HG02642 (cell line): ENCODE results near the gene HAUS5.

ENCODE experiments used
- ATAC-seq: cut with Tn5 transposase; IDR thresholded peaks from one replicate; pipeline ENCODE4 v1.9.1; 2021; ENCODE audit warnings: mild to moderate bottlenecking; ENCODE audit not compliant: unreplicated experiment, poor library complexity

The HAUS5 gene

DNA sequence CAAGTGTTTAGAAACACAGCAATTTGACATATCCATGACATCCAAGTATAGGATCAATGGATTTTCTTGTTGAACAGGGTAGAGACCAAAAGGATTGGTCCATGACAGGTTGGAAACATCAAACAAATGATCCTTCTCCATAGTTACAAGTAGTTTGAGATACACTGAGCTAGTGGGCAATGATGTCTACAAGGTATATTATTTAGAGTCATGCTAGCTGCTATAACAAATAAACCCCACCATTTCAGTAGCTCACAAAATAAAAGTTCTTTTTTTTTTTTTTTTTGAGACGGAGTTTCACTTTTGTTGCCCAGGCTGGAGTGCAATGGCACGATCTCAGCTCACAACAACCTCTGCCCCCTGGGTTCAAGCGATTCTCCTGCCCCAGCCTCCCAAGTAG lies 4.9 kb upstream of the HAUS5 start:
- no peak for ATAC-seq

DNA sequence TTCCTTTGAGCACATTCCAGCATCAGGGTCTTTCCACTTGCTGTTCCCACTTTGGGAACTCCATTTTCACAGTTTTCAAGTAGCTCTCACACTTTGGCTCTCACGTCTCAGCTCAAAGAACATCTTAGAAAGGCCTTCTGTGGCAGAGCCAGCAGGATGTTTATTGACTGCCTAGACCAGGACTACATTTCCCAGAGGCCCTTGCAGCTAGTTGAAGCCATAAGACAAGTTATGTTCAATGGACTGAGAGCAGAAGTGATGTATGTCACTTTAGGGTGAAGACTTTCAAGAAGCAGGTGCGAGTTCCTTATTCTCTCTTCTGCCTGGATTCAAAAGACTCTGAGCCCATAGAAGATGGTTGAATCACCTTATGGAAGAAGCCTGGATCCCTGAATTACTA lies 4.3 kb upstream of the HAUS5 start:
- no peak for ATAC-seq

DNA sequence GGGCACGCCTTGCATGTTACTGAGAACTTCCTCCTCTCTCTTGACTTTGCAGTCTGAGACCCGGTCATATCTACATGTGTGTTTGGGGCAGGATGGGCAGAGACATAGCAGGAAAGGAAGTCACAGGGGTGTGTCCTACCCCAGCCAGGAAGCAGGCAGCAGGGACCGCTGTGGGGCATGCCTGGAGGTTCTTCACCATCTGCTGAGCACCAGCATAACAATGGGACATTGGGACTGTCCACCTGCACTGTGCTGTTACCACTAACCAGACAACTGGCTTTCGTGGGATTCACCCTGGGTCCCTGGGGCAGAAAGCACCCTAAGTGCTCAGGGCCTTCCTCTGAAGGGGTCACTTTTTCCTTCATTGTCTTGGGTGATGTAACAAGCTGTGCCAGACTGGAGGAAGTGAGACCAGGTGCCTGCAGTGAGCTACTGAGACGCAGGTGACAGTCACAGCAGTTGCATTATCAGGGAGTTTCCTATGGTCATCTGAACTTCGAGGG lies 2.6 kb upstream of the HAUS5 start:
- ATAC-seq = peak; percentile 29

GRCh38 chr19:35612224-35612558 lies 344 bp upstream of the HAUS5 start:
- no peak for ATAC-seq

DNA sequence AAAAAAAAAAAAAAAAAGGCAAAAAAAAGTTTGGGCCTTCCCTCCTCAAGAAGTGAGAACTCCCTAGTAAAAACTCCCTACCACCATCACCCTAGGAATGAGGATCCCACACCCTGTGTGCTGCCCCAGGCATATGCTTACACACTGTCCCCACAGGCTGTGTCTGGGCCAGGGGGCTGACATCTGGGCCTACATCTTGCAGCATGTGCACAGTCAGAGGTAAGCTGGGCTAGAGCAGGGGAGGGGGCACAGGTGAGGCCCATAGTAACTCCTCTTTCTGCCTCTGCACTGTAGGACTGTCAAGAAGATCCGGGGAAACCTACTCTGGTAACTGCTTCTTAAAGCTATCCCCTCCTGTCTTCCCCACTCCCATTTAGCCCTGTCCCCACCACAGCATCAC lies 1.0 kb downstream of the HAUS5 start:
- ATAC-seq = no peak

DNA sequence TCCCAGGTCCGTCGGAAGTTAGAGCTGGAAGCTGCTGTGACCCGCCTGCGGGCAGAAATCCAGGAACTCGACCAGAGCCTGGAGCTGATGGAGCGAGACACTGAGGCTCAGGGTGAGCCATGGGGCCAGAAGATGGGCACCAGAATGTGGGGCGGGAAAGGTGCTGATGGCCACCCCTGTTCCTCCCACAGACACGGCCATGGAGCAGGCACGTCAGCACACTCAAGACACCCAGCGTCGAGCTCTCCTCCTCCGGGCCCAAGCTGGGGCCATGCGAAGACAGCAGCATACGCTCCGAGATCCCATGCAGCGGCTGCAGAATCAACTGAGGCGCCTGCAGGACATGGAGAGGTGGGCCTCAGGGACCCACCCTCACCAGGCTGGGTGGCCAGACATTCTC lies 2.5 kb downstream of the HAUS5 start:
- no peak for ATAC-seq

DNA sequence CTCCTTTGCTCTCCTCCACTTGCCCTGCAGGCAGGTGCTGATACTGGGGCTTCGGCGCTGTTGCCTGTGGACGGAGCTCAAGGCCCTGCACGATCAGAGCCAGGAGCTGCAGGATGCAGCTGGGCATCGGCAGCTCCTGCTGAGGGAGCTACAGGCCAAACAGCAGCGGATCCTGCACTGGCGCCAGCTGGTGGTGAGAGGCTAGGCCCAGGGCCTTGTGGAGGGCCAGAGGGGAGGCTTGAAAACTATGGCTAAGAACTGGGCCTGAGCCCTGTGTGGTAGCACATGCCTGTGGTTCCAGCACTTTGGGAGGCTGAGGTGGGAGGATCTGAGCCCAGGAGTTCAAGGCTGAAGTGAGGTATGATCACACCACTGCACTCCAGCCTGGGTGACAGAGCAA lies 6.3 kb downstream of the HAUS5 start:
- ATAC-seq = no peak

GRCh38 chr19:35619290-35619923 lies 6.9 kb downstream of the HAUS5 start:
- no peak for ATAC-seq

DNA sequence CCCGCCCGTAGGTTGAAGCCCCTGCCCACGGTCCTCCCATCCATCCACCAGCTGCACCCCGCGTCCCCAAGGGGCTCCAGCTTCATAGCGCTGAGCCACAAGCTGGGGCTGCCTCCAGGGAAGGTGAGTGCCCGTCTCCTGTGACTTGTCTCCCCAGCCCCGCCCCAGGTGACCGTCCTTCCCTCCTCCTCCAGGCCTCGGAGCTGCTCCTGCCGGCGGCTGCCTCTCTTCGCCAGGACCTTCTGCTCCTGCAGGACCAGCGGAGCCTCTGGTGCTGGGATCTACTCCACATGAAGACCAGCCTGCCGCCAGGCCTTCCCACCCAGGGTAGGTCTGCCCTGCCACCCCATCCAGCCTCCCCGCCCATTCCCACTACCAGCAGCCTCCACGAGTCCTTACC lies 7.5 kb downstream of the HAUS5 start:
- no peak for ATAC-seq

GRCh38 chr19:35621708-35622107 lies 9.2 kb downstream of the HAUS5 start:
- ATAC-seq = no peak

DNA sequence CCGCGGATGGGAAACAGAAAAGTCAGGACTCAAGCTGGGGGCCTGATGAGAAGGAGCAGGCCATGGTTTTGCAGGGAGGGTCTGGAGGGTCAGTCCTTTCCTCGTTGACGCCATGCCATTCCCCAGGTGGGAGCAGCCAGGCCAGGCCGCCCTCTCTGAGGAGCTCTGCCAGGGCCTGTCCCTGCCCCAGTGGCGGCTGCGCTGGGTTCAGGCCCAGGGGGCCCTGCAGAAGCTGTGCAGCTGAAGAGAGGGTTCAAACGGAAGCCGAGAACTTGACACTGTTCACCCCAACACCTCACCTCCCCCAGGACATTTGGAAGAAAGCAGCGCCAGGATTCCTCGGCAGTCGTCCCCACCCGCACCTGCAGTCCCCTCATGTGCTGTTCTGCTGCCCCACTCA lies 10.2 kb downstream of the HAUS5 start:
- no peak for ATAC-seq

DNA sequence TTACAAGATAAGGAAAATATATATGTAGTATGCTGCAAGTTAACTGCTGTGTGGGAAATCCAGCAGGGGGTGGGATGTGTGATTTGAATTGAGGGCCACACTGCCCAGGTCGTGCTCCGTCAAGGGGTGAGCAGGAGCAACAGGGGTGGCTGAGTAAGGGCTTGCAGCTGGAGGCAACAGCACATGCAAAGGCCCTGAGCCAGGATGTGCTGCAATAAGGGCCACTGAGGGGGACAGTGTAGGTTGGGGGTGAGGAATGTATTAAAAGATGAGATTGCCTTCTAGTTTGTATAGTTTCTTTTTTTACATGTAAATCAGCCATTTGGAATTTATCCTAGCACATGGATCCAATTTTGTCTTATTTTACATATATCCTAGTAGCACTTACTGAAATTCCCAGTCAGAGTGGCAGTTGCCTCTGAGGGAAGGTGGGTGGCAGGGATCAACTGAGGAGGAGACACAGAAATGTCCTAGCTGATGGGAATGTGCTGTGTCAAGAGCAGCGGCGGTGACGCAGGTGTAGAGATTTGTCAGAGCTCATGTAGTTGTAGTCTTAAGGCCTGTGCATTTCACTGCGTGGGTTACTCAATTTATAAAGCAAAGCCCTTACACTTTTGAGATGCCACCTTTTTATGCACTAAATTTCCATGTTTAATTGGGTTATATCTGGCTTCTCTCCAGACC lies 10.9 kb downstream of the HAUS5 start:
- no peak for ATAC-seq

GRCh38 chr19:35628264-35628564 lies 15.7 kb downstream of the HAUS5 start:
- no peak for ATAC-seq

GRCh38 chr19:35628565-35629331 lies 16.2 kb downstream of the HAUS5 start, which contains the start of gene RBM42:
RBM42 (plus strand) TSS chr19:35629036; CDS start chr19:35629154, 118 bp downstream.
- peak; percentile 97 for ATAC-seq

GRCh38 chr19:35629332-35629633 lies 16.7 kb downstream of the HAUS5 start:
- ATAC-seq = peak; percentile 4

DNA sequence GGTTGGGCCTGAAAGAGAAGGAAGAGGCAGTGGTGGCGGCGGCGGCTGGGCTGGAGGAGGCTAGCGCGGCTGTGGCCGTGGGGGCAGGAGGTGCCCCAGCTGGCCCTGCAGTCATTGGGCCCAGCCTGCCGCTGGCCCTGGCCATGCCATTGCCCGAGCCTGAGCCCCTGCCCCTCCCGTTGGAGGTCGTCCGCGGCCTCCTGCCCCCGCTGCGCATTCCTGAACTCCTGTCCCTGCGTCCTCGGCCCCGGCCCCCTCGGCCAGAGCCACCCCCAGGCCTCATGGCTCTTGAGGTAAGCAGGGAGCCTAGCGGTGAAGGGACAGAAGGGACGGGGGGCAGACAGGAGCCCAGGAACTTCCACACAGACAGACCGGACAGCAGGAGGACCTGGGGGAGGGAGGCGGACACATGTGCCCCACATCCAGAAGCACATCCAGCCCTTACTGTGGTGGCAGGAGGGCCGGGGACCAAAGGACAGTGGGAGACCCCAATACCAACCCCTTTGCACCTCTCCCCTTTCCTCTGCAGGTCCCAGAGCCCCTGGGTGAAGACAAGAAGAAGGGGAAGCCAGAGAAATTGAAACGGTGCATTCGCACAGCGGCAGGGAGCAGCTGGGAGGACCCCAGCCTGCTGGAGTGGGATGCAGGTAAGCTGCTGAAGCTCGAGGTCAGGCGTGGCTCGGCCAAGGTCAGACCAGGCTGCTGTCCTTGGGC lies 21.3 kb downstream of the HAUS5 start:
- ATAC-seq = no peak

- ATAC-seq = no peak
These were observed 24.1 kb downstream of the HAUS5 start for GRCh38 chr19:35636651-35637050.

GRCh38 chr19:35637165-35637564 lies 24.6 kb downstream of the HAUS5 start:
- ATAC-seq = no peak

DNA sequence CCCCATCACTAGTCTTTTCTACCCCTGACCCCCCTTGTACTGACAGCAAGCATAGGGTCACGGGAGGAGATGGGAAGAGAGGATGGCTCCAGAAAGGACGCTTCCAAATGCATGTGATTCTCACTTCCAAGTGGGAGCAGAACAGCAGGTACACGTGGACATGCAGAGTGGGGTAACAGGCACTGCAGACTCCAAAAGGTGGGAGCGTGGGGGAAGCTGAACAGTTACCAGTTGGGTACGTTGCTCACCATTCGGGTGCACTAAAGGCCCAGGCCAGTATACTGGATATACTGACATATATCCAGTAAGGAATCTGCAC lies 26.7 kb downstream of the HAUS5 start:
- no peak for ATAC-seq

DNA sequence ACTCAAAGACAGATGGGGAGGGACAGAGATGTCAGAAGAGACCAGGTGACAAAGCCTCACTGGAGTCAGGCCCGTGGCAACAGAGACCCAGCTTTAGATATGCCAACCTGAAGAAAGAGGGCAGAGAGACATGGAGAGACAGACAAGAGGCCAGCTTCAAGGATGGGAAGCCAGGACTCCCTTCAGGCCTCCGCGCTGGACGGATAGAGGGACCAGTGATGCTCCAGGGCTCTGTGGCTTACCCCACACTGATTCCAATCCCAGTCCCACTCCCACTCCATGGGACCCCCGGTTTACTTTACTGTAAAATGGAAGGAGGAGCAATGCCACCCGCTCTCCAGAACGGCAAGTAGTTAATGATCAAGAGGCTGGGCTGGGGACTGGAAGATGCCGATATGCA lies 27.3 kb downstream of the HAUS5 start:
- no peak for ATAC-seq

GRCh38 chr19:35641515-35642151 lies 29.1 kb downstream of the HAUS5 start, which contains the start of gene ETV2:
ETV2 (plus strand) TSS chr19:35641745; CDS start chr19:35642461, 716 bp downstream.
- no peak for ATAC-seq
